Right lobe of liver (tissue), 6 donors: ENCODE results near the gene KMT2A. TPM values are rescaled to one million over a fixed set of nuclear protein-coding genes. Genes with fewer than 3 reads are reported as not detected.

Experiments
- ATAC-seq, 4 donors: fragments of 200-7000 bp; cut with Tn5 transposase; one replicate each; pipeline ENCODE4 v1.9.1; 2020; ENCODE audit warnings: mild to moderate bottlenecking in 4 of 4, moderate library complexity in 4 of 4
- DNase-seq, 3 donors: peaks; one replicate each; pipeline ENCODE4 v3.0.0-alpha.2; 2020
- H3K27ac ChIP-seq, 3 donors: fragments of 200-600 bp; one replicate each; pipeline ENCODE4 v1.8.0; 2022
- H3K27me3 ChIP-seq, 2 donors: fragments of 200-600 bp; one replicate each; pipeline ENCODE4 v1.8.0; 2022
- H3K36me3 ChIP-seq, 4 donors: fragments of 200-600 bp; sonication (generic) in 1 of 4; one replicate each; pipeline versions ENCODE4 v1.5.1 to v1.8.0; 2017 to 2022; ENCODE audit warnings: control low read depth in 1 of 4
- H3K4me1 ChIP-seq, 4 donors: fragments of 200-600 bp; sonication (generic) in 1 of 4; one replicate each; pipeline versions ENCODE4 v1.5.1 to v1.8.0; 2017 to 2022; ENCODE audit warnings: control low read depth in 1 of 4
- H3K4me3 ChIP-seq, 3 donors: fragments of 200-600 bp; one replicate each; pipeline ENCODE4 v1.8.0; 2022
- H3K9me3 ChIP-seq, 4 donors: fragments of 200-600 bp; sonication (generic) in 1 of 4; one replicate each; pipeline versions ENCODE4 v1.5.1 to v1.8.0; 2017 to 2022; ENCODE audit warnings: control low read depth in 1 of 4
- POLR2A ChIP-seq: fragments of 450-650 bp; IDR thresholded peaks from one replicate; pipeline ENCODE4 v1.6.1; 2017; ENCODE audit warnings: antibody characterized with exemption, mild to moderate bottlenecking
- whole genome bisulfite sequencing: methylation state at CpG from one replicate; pipeline ENCODE4 v1.1.6; 2018; ENCODE audit warnings: low coverage, low lambda C conversion rate; ENCODE audit not compliant: insufficient coverage; ENCODE audit errors: missing lambda C conversion rate; 5-methylcytosine and 5-hydroxymethylcytosine counted together
- intact Hi-C, 2 donors: fragments of 100-400 bp; cut with DNase I; formaldehyde crosslinking; loops; one replicate each; pipeline versions ENCODE4 v1.11.2 to v1.14.1; 2022
- total RNA-seq, 6 experiments: library from RNA; depleted of rRNA in 2 of 6; stranded (reverse); fragments of >200 nt in 2 of 6; fragmentation: NEBNext Ultra II Directional in 3 of 6; extraction: Animal tissue kit (Norgen Biotek cat#: 25700) in 3 of 6; gene quantifications; one replicate each; pipeline versions ENCODE4 v1.1.0 to v1.2.4, GENCODE V29; 2016 to 2023
- TF ChIP-seq, protein P1 (sequence below), 4 donors: fragments of 200-600 bp in 3 of 4; fragments of 450-650 bp in 1 of 4; IDR thresholded peaks; one replicate each; pipeline versions ENCODE4 v1.5.1 to v1.8.0; 2016 to 2022; ENCODE audit warnings: antibody characterized with exemption in 4 of 4, mild to moderate bottlenecking in 2 of 4
- donor health status: DM: no; HTN: yes; CAD: no.
- donor health status: DM: no; HTN: no; CAD: no.
- donor health status: DM: no; HTN: no; CAD: no.
- donor health status: DM: no; HTN: yes; CAD: no.
- donor health status: DM: no; HTN: yes; CAD: no.

The KMT2A gene
- total RNA-seq, 6 experiments from 2014 or later: 15.5 to 24.9 (median 19.5) TPM

- TF ChIP-seq, protein P1, sequence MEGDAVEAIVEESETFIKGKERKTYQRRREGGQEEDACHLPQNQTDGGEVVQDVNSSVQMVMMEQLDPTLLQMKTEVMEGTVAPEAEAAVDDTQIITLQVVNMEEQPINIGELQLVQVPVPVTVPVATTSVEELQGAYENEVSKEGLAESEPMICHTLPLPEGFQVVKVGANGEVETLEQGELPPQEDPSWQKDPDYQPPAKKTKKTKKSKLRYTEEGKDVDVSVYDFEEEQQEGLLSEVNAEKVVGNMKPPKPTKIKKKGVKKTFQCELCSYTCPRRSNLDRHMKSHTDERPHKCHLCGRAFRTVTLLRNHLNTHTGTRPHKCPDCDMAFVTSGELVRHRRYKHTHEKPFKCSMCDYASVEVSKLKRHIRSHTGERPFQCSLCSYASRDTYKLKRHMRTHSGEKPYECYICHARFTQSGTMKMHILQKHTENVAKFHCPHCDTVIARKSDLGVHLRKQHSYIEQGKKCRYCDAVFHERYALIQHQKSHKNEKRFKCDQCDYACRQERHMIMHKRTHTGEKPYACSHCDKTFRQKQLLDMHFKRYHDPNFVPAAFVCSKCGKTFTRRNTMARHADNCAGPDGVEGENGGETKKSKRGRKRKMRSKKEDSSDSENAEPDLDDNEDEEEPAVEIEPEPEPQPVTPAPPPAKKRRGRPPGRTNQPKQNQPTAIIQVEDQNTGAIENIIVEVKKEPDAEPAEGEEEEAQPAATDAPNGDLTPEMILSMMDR (IDR thresholded peaks at IDR 0.05): no peak
- no peak for TF ChIP-seq POLR2A
- Histone ChIP-seq H3K4me3 (no peak overlapping the region), H3K36me3 (peaks cover 0 to 38% (median 7%) of the 10 kb centered on the region in 4 donors), H3K4me1 (no peaks in the 10 kb centered on the region), H3K9me3 (no peaks in the 10 kb centered on the region), H3K27me3 (no peaks in the 10 kb centered on the region), H3K27ac (no peak overlapping the region)
- ATAC-seq: no peak
- no peak for DNase-seq
- intact Hi-C loops: no loop called here
- whole genome bisulfite sequencing: 85% methylated on average over 7 of the region's 7 CpGs
These were observed 26.1 kb upstream of the KMT2A start for GRCh38 chr11:118410055-118410745.

DNA sequence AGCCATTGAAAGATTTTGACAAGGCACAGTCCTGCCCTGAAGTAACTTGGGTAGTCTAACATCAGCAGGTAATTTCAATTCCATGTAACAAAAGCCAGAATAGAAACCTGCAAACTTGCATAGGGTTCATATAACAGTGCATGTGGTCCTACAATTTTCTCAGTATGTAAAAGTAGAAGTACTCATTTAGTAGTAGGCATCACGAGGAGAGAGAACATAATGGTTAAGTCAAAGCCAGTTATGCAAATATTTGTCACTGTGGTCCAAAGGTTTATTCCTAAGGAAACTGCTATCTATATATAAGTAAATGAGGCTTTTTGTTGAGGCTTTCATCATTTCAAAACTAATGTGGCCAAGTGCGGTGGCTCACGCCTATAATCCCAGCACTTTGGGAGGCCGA, 24.8 kb upstream of the KMT2A start:
- DNase-seq (no peak), ATAC-seq (no peak)
- intact Hi-C loops: no loop called here
- Histone ChIP-seq H3K36me3 (peaks cover 0 to 27% (median 7%) of the 10 kb centered on the region in 4 donors), H3K27ac (no peak overlapping the region), H3K4me1 (no peaks in the 10 kb centered on the region), H3K9me3 (no peaks in the 10 kb centered on the region), H3K4me3 (no peak overlapping the region), H3K27me3 (no peaks in the 10 kb centered on the region)
- TF ChIP-seq, protein P1 (IDR thresholded peaks at IDR 0.05): no peak
- no peak for TF ChIP-seq POLR2A
- 82% methylated on average over 3 of the region's 4 CpGs for WGBS

GRCh38 chr11:118412921-118413320, 23.4 kb upstream of the KMT2A start:
- H3K27ac ChIP-seq: no peak overlapping the region
- 92% methylated on average over 1 of the region's 1 CpG for WGBS
- no peak for ATAC-seq
- H3K4me3 ChIP-seq: no peak overlapping the region
- TF ChIP-seq, protein P1 (IDR thresholded peaks at IDR 0.05): no peak
- TF ChIP-seq POLR2A: no peak
- no peaks in the 10 kb centered on the region for H3K9me3 ChIP-seq
- no peaks in the 10 kb centered on the region for H3K27me3 ChIP-seq
- peaks cover 0 to 15% (median 7%) of the 10 kb centered on the region in 4 donors for H3K36me3 ChIP-seq
- no peaks in the 10 kb centered on the region for H3K4me1 ChIP-seq
- intact Hi-C loops: no loop called here
- no peak for DNase-seq

- no peak for ATAC-seq
- no peak for DNase-seq
- Histone ChIP-seq H3K27me3 (no peaks in the 10 kb centered on the region), H3K27ac (no peak overlapping the region), H3K4me3 (no peak overlapping the region), H3K9me3 (no peaks in the 10 kb centered on the region), H3K4me1 (no peaks in the 10 kb centered on the region), H3K36me3 (no peaks in the 10 kb centered on the region)
- WGBS: 69% methylated on average over 8 of the region's 8 CpGs
- TF ChIP-seq POLR2A: no peak
- TF ChIP-seq, protein P1 (IDR thresholded peaks at IDR 0.05): no peak
- intact Hi-C loops: no loop called here
These were observed 21.1 kb upstream of the KMT2A start for GRCh38 chr11:118415062-118415738.
